ENCODE results near the gene THRSP. TPM values are rescaled to one million over a fixed set of nuclear protein-coding genes. Genes with fewer than 3 reads are reported as not detected.
"Not testable (repeated sequence)": the region's sequence is repeated elsewhere in the genome, so short reads cannot be mapped to it uniquely, and the experiment has no call there.

THRSP gene
- total and polyA plus RNA-seq, 10 of the 15 experiments (the other 5 are each of a cell fraction or from before 2014, with no cell fraction given) = 0.18 TPM; not detected in 9

- no peak for FAIRE-seq
- in situ Hi-C loops (cut with MboI) = no loop called here
- DNase-seq (ENCODE audit: low read depth, low spot score) = no peak
- ChIA-PET SMC1A (ENCODE audit: uncharacterized antibody, unreplicated experiment) (no interaction called here), CTCF (no interaction called here), RAD21 (ENCODE audit: unreplicated experiment) (no interaction called here), POLR2A (no interaction called here)
- Histone ChIP-seq H3K27me3 (replicated peaks in 1 of 2; ENCODE audit: control insufficient read depth in 2 of 2, insufficient read depth in 2 of 2, low read length in 1 of 2) (no peaks in the 10 kb centered on the region), H3K9me3 (replicated peaks; ENCODE audit: control insufficient read depth, insufficient read depth, low read length) (no peaks in the 10 kb centered on the region), H3K4me3 (no peak overlapping the region), H3K9ac (ENCODE audit: control insufficient read depth, insufficient read depth, low read length) (no peak overlapping the region), H3K4me1 (ENCODE audit: control insufficient read depth, insufficient read depth, low read length) (no peaks in the 10 kb centered on the region), H2AFZ (ENCODE audit: control insufficient read depth, low read depth, low read length) (no peak overlapping the region), H3K36me3 (ENCODE audit: control insufficient read depth in 2 of 2, insufficient read depth in 2 of 2, low read length in 1 of 2) (no peaks in the 10 kb centered on the region), H3K4me2 (ENCODE audit: control insufficient read depth, insufficient read depth) (no peak overlapping the region), H3K79me2 (ENCODE audit: control insufficient read depth, insufficient read depth, low read length) (no peaks in the 10 kb centered on the region), H4K20me1 (ENCODE audit: control insufficient read depth, insufficient read depth) (no peaks in the 10 kb centered on the region), H3K27ac (ENCODE audit: control insufficient read depth, insufficient read depth) (no peak overlapping the region)
- intact Hi-C loops (cut with micrococcal nuclease; ENCODE audit: unreplicated experiment) = no loop called here
- TF ChIP-seq ZNF24 (IDR thresholded peaks at IDR 0.05) = no peak
- ATAC-seq = no peak
- BruUV-seq (replicated peaks) = no TSS peak
Measured at GRCh38 chr11:78025378-78025777, 38.3 kb upstream of the THRSP start.

GRCh38 chr11:78027759-78028158, 35.9 kb upstream of the THRSP start:
- H3K27me3 ChIP-seq (replicated peaks in 1 of 2; ENCODE audit: control insufficient read depth in 2 of 2, insufficient read depth in 2 of 2, low read length in 1 of 2) = no peaks in the 10 kb centered on the region
- ChIA-PET CTCF (no interaction called here), POLR2A (no interaction called here), SMC1A (ENCODE audit: uncharacterized antibody, unreplicated experiment) (interaction anchor here (1.1 kb wide), 1 partner anchor 12 kb away, joined by 3 read pairs; no protein-coding TSS in a partner anchor), RAD21 (ENCODE audit: unreplicated experiment) (no interaction called here)
- no peak for TF ChIP-seq STAT1 (conservative IDR thresholded peaks at IDR 0.05)
- H3K27ac ChIP-seq (ENCODE audit: control insufficient read depth, insufficient read depth) = no peak overlapping the region
- 73% methylated on average over 2 of the region's 2 CpGs for WGBS (ENCODE audit: insufficient coverage, insufficient replicate concordance, low lambda C conversion rate, missing lambda C conversion rate)
- no peak overlapping the region for H3K4me2 ChIP-seq (ENCODE audit: control insufficient read depth, insufficient read depth)
- H2AFZ ChIP-seq (ENCODE audit: control insufficient read depth, low read depth, low read length) = no peak overlapping the region
- FAIRE-seq (no peak), DNase-seq (ENCODE audit: low read depth, low spot score) (no peak), ATAC-seq (no peak)
- in situ Hi-C loops (cut with MboI) = no loop called here
- no peak overlapping the region for H3K9ac ChIP-seq (ENCODE audit: control insufficient read depth, insufficient read depth, low read length)
- no peaks in the 10 kb centered on the region for H3K79me2 ChIP-seq (ENCODE audit: control insufficient read depth, insufficient read depth, low read length)
- intact Hi-C loops (cut with micrococcal nuclease; ENCODE audit: unreplicated experiment) = no loop called here
- H3K4me3 ChIP-seq = no peak overlapping the region
- no peaks in the 10 kb centered on the region for H3K36me3 ChIP-seq (ENCODE audit: control insufficient read depth in 2 of 2, insufficient read depth in 2 of 2, low read length in 1 of 2)
- BruUV-seq (replicated peaks) = no TSS peak
- H3K4me1 ChIP-seq (ENCODE audit: control insufficient read depth, insufficient read depth, low read length) = peaks cover 6% of the 10 kb centered on the region
- no peaks in the 10 kb centered on the region for H3K9me3 ChIP-seq (replicated peaks; ENCODE audit: control insufficient read depth, insufficient read depth, low read length)
- no peaks in the 10 kb centered on the region for H4K20me1 ChIP-seq (ENCODE audit: control insufficient read depth, insufficient read depth)

- H3K4me1 ChIP-seq (ENCODE audit: control insufficient read depth, insufficient read depth, low read length); H3K4me3 ChIP-seq; ATAC-seq; FAIRE-seq; H3K4me2 ChIP-seq (ENCODE audit: control insufficient read depth, insufficient read depth); H3K27ac ChIP-seq (ENCODE audit: control insufficient read depth, insufficient read depth); H3K9ac ChIP-seq (ENCODE audit: control insufficient read depth, insufficient read depth, low read length); DNase-seq (ENCODE audit: low read depth, low spot score); H4K20me1 ChIP-seq (ENCODE audit: control insufficient read depth, insufficient read depth); H3K36me3 ChIP-seq (ENCODE audit: control insufficient read depth in 2 of 2, insufficient read depth in 2 of 2, low read length in 1 of 2); H2AFZ ChIP-seq (ENCODE audit: control insufficient read depth, low read depth, low read length); POLR2A ChIA-PET; CTCF ChIA-PET; in situ Hi-C loops (cut with MboI); BruUV-seq (replicated peaks); SMC1A ChIA-PET (ENCODE audit: uncharacterized antibody, unreplicated experiment); H3K27me3 ChIP-seq (replicated peaks in 1 of 2; ENCODE audit: control insufficient read depth in 2 of 2, insufficient read depth in 2 of 2, low read length in 1 of 2); intact Hi-C loops (cut with micrococcal nuclease; ENCODE audit: unreplicated experiment); H3K9me3 ChIP-seq (replicated peaks; ENCODE audit: control insufficient read depth, insufficient read depth, low read length); H3K79me2 ChIP-seq (ENCODE audit: control insufficient read depth, insufficient read depth, low read length): not testable (repeated sequence)
- RAD21 ChIA-PET (ENCODE audit: unreplicated experiment) = interaction anchor here (1.2 kb wide), 1 partner anchor 15 kb away, joined by 4 read pairs; no protein-coding TSS in a partner anchor
- WGBS (ENCODE audit: insufficient coverage, insufficient replicate concordance, low lambda C conversion rate, missing lambda C conversion rate) = 79% methylated on average over 7 of the region's 9 CpGs
Measured at GRCh38 chr11:78028423-78028822, 35.2 kb upstream of the THRSP start.

All from GM12878 (cell line).